A673 (cell line): Measurements from ENCODE around the gene PLCL1. TPM values are rescaled to one million over a fixed set of nuclear protein-coding genes. Genes with fewer than 3 reads are reported as not detected.

Experiments
- BruUV-seq: library from RNA; stranded (reverse); fragments of 400-500 nt; replicated peaks from 2 replicates; lab custom pipeline; 2021; lab: Mats Ljungman, UMichigan
- CTCF ChIA-PET: fragments of 300-600 bp; sonication (Branson Sonifier 250); formaldehyde crosslinking; loops from one replicate; lab custom pipeline; 2022; ENCODE audit warnings: antibody characterized with exemption; lab: Charles Lee
- POLR2A ChIA-PET: fragments of 300-600 bp; sonication (Branson Sonifier 250); formaldehyde crosslinking; loops from one replicate; lab custom pipeline; 2022; ENCODE audit warnings: antibody characterized with exemption; ENCODE audit not compliant: low non-redundant PET; lab: Charles Lee
- DNase-seq: peaks from one replicate; pipeline ENCODE4 v3.0.0-alpha.2; 2015; ENCODE audit warnings: low spot score
- H3K27ac ChIP-seq: fragments of 200-600 bp; sonication (generic); 2 replicates; pipeline ENCODE4 v1.5.1; 2016; ENCODE audit warnings: mixed run types, low read depth, mild to moderate bottlenecking, mixed read lengths, antibody characterized with exemption, low read length; ENCODE audit not compliant: poor library complexity, severe bottlenecking
- H3K27me3 ChIP-seq: fragments of 200-600 bp; sonication (generic); replicated peaks from 2 replicates; pipeline ENCODE4 v1.6.1; 2017; ENCODE audit warnings: mixed run types, low read depth, mild to moderate bottlenecking, mixed read lengths, antibody characterized with exemption, low read length; ENCODE audit not compliant: insufficient read depth, poor library complexity
- H3K36me3 ChIP-seq: fragments of 200-600 bp; sonication (generic); 2 replicates; pipeline ENCODE4 v1.6.1; 2016; ENCODE audit warnings: mixed run types, mild to moderate bottlenecking, mixed read lengths, antibody characterized with exemption, low read length; ENCODE audit not compliant: insufficient read depth, poor library complexity, severe bottlenecking
- H3K4me1 ChIP-seq: fragments of 200-600 bp; sonication (generic); 2 replicates; pipeline ENCODE4 v1.6.1; 2017; ENCODE audit warnings: mixed run types, mild to moderate bottlenecking, mixed read lengths, antibody characterized with exemption, low read length; ENCODE audit not compliant: insufficient read depth, poor library complexity, severe bottlenecking
- H3K4me3 ChIP-seq: fragments of 200-600 bp; sonication (generic); 2 replicates; pipeline ENCODE4 v1.5.1; 2016; ENCODE audit warnings: low read depth, mixed run types, mild to moderate bottlenecking, mixed read lengths, low read length; ENCODE audit not compliant: poor library complexity, severe bottlenecking
- H3K9me3 ChIP-seq: fragments of 200-600 bp; sonication (generic); 2 replicates; pipeline ENCODE4 v1.6.1; 2016; ENCODE audit warnings: mixed run types, low read depth, mild to moderate bottlenecking, mixed read lengths, antibody characterized with exemption, low read length; ENCODE audit not compliant: poor library complexity, severe bottlenecking
- CTCF ChIP-seq: fragments of 300-800, 200-600 bp; sonication (generic); conservative IDR thresholded peaks from 2 replicates; pipeline ENCODE4 v1.5.1; 2017; ENCODE audit warnings: low read depth, mild to moderate bottlenecking, antibody characterized with exemption, low read length, moderate library complexity, mixed read lengths
- EZH2 ChIP-seq: fragments of 200-600 bp; sonication (generic); IDR thresholded peaks from 2 replicates; pipeline ENCODE4 v1.6.1; 2017; ENCODE audit warnings: borderline replicate concordance, low read depth, mild to moderate bottlenecking, mixed read lengths, antibody characterized with exemption, low read length; ENCODE audit not compliant: poor library complexity, severe bottlenecking
- intact Hi-C: fragments of 100-400 bp; cut with micrococcal nuclease; formaldehyde crosslinking; loops from one replicate; pipeline ENCODE4 v1.10.0; 2022; ENCODE audit not compliant: unreplicated experiment
- total RNA-seq: library from RNA; stranded (reverse); gene quantifications from 2 replicates; pipeline ENCODE4 v1.2.3, GENCODE V29; 2021

Gene PLCL1
- total RNA-seq, 1 experiment from 2014 or later = not detected

- no peaks in the 10 kb centered on the region for H3K36me3 ChIP-seq
- H3K27ac ChIP-seq = no peak overlapping the region
- DNase-seq = no peak
- ChIA-PET POLR2A (no interaction called here), CTCF (no interaction called here)
- TF ChIP-seq EZH2 (no peak), CTCF (no peak)
- intact Hi-C loops = no loop called here
- H3K4me3 ChIP-seq = no peak overlapping the region
- H3K9me3 ChIP-seq = no peaks in the 10 kb centered on the region
- BruUV-seq = no TSS peak
- no peaks in the 10 kb centered on the region for H3K27me3 ChIP-seq
- no peaks in the 10 kb centered on the region for H3K4me1 ChIP-seq
These were observed 273.1 kb downstream of the PLCL1 start for GRCh38 chr2:198077477-198077876.

GRCh38 chr2:198080879-198081765 lies 276.7 kb downstream of the PLCL1 start:
- no peak for DNase-seq
- no peak overlapping the region for H3K4me3 ChIP-seq
- H3K27ac ChIP-seq = no peak overlapping the region
- no peaks in the 10 kb centered on the region for H3K36me3 ChIP-seq
- TF ChIP-seq CTCF (no peak), EZH2 (no peak)
- H3K4me1 ChIP-seq = no peaks in the 10 kb centered on the region
- no peaks in the 10 kb centered on the region for H3K27me3 ChIP-seq
- intact Hi-C loops = no loop called here
- ChIA-PET POLR2A (no interaction called here), CTCF (no interaction called here)
- H3K9me3 ChIP-seq = no peaks in the 10 kb centered on the region
- BruUV-seq = no TSS peak

- H3K36me3 ChIP-seq = no peaks in the 10 kb centered on the region
- H3K4me1 ChIP-seq = no peaks in the 10 kb centered on the region
- no peak overlapping the region for H3K27ac ChIP-seq
- no peak for DNase-seq
- intact Hi-C loops = no loop called here
- POLR2A ChIA-PET = no interaction called here
- no TSS peak for BruUV-seq
- CTCF ChIA-PET = no interaction called here
- no peaks in the 10 kb centered on the region for H3K27me3 ChIP-seq
- TF ChIP-seq CTCF (no peak), EZH2 (no peak)
- H3K9me3 ChIP-seq = no peaks in the 10 kb centered on the region
- no peak overlapping the region for H3K4me3 ChIP-seq
These were observed 279.8 kb downstream of the PLCL1 start for GRCh38 chr2:198084156-198084555.
